ENCODE results near the gene FAM118B. TPM values are rescaled to one million over a fixed set of nuclear protein-coding genes. Genes with fewer than 3 reads are reported as not detected.

The FAM118B gene
- total and polyA plus RNA-seq, 8 donors = 2.5 to 9.0 (median 3.7) TPM

GRCh38 chr11:126262216-126262615, 50.6 kb downstream of the FAM118B start:
- peaks cover 17 to 54% (median 44%) of the 10 kb centered on the region in 3 donors for H3K36me3 ChIP-seq
- DNase-seq (no peak), ATAC-seq (no peak), FAIRE-seq (no peak)
- H3K4me3 ChIP-seq = no peak overlapping the region
- WGBS, 2 donors = 93 to 94% methylated on average over 6 of the region's 6 CpGs
- H3K27me3 ChIP-seq = no peaks in the 10 kb centered on the region
- peaks cover 0 to 5% (median 0%) of the 10 kb centered on the region in 3 donors for H3K4me1 ChIP-seq
- TF ChIP-seq, protein P1, sequence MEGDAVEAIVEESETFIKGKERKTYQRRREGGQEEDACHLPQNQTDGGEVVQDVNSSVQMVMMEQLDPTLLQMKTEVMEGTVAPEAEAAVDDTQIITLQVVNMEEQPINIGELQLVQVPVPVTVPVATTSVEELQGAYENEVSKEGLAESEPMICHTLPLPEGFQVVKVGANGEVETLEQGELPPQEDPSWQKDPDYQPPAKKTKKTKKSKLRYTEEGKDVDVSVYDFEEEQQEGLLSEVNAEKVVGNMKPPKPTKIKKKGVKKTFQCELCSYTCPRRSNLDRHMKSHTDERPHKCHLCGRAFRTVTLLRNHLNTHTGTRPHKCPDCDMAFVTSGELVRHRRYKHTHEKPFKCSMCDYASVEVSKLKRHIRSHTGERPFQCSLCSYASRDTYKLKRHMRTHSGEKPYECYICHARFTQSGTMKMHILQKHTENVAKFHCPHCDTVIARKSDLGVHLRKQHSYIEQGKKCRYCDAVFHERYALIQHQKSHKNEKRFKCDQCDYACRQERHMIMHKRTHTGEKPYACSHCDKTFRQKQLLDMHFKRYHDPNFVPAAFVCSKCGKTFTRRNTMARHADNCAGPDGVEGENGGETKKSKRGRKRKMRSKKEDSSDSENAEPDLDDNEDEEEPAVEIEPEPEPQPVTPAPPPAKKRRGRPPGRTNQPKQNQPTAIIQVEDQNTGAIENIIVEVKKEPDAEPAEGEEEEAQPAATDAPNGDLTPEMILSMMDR (IDR thresholded peaks at IDR 0.05) = no peak
- no peaks in the 10 kb centered on the region for H3K9me3 ChIP-seq
- no peak overlapping the region for H3K27ac ChIP-seq
- intact Hi-C loops (cut with DNase I) = no loop called here

DNA sequence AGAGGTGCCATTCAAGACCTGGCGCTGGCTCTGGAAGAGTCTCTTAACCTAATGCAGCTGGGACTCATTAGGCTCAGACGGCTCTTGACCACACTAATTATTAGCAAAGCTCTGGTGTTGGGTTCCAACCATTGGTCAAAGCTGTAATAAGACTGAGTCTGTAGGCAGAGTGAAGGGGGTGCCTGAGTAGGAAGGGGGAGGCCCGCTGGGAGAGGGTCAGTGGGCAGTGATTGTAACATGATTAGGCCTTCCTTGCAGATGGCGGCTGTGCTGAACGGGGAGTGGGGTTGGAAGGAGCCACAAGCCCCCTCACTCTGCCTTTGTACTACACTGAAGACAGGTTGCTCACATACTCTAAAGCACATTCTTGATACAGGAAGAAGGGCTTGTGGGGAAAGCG, 51.9 kb downstream of the FAM118B start:
- intact Hi-C loops (cut with DNase I) = no loop called here
- WGBS, 2 donors = 86% methylated on average over 6 of the region's 6 CpGs
- peaks cover 0 to 10% (median 6%) of the 10 kb centered on the region in 3 donors for H3K4me1 ChIP-seq
- no peaks in the 10 kb centered on the region for H3K9me3 ChIP-seq
- FAIRE-seq (no peak), DNase-seq (no peak), ATAC-seq (no peak)
- H3K27ac ChIP-seq = no peak overlapping the region
- peaks cover 17 to 54% (median 44%) of the 10 kb centered on the region in 3 donors for H3K36me3 ChIP-seq
- TF ChIP-seq, protein P1 (IDR thresholded peaks at IDR 0.05) = no peak
- H3K4me3 ChIP-seq = no peak overlapping the region
- no peaks in the 10 kb centered on the region for H3K27me3 ChIP-seq

DNA sequence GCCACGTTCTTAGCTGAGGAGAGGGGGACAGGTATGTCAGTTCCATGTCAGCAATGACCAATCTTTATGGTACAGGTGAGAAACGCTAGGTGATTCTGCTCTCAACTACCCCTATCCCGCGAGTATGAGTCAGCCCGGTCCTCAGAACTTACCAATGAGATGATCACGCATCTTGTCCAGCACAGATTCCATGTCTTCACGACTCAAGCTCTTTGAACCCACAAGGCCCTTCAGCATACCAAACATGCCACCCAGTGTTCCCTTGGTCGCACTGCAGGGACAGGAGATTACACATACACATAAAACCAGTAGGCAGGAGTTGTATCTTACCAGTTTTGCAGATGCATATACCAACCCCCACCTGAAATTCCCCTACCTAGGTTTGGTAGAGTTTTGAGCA, 54.2 kb downstream of the FAM118B start:
- Histone ChIP-seq H3K4me3 (no peak overlapping the region), H3K36me3 (peaks cover 17 to 54% (median 44%) of the 10 kb centered on the region in 3 donors), H3K4me1 (peaks cover 4 to 12% (median 10%) of the 10 kb centered on the region in 3 donors), H3K27ac (no peak overlapping the region), H3K27me3 (no peaks in the 10 kb centered on the region), H3K9me3 (no peaks in the 10 kb centered on the region)
- ATAC-seq (no peak), DNase-seq (no peak), FAIRE-seq (no peak)
- TF ChIP-seq, protein P1 (IDR thresholded peaks at IDR 0.05) = no peak
- intact Hi-C loops (cut with DNase I) = no loop called here
- 75 to 83% methylated on average over 8 of the region's 8 CpGs for WGBS, 2 donors

GRCh38 chr11:126267650-126268049, 56.1 kb downstream of the FAM118B start:
- TF ChIP-seq, protein P1 (IDR thresholded peaks at IDR 0.05) = no peak
- peak overlapping the region; percentile 52 to 84 (median 76) for H3K4me3 ChIP-seq
- H3K4me1 ChIP-seq = peaks cover 4 to 12% (median 10%) of the 10 kb centered on the region in 3 donors
- ATAC-seq (peak; percentile 49 to 59 (median 52)), FAIRE-seq (no peak), DNase-seq (peak; percentile 64 to 90 (median 84))
- no peaks in the 10 kb centered on the region for H3K27me3 ChIP-seq
- intact Hi-C loops (cut with DNase I) = no loop called here
- peak overlapping the region; percentile 83 to 90 (median 88) for H3K27ac ChIP-seq
- peaks cover 17 to 45% (median 41%) of the 10 kb centered on the region in 3 donors for H3K36me3 ChIP-seq
- H3K9me3 ChIP-seq = no peaks in the 10 kb centered on the region
- 19 to 29% methylated on average over 6 of the region's 6 CpGs for WGBS, 2 donors

DNA sequence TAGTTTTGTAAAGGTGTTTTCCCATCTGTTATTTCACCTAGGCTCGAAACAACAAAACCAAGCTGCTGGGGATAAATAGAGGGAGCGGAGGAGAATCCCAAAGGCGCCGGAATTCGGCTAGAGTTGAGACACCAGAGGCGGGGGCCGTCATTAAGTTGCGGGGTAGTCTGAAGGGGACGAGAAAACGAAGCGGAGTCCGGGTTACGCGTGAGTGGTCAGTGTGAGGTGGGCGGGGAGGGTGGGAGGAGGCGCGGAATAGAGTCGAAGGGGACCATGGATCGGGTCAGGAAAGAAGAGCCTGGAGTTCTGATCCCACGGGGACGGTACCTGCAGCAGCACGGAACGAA, 56.8 kb downstream of the FAM118B start:
- intact Hi-C loops (cut with DNase I) = no loop called here
- peak; percentile 8 to 18 (median 10) for ATAC-seq
- Histone ChIP-seq H3K36me3 (peaks cover 15 to 39% (median 36%) of the 10 kb centered on the region in 3 donors), H3K27me3 (no peaks in the 10 kb centered on the region), H3K4me1 (peaks cover 4 to 12% (median 10%) of the 10 kb centered on the region in 3 donors), H3K9me3 (no peaks in the 10 kb centered on the region), H3K27ac (peak overlapping the region; percentile 83 to 90 (median 88)), H3K4me3 (peak overlapping the region; percentile 52 to 84 (median 76))
- FAIRE-seq = no peak
- WGBS, 2 donors = 0 to 1% methylated on average over 23 of the region's 23 CpGs
- TF ChIP-seq, protein P1 (IDR thresholded peaks at IDR 0.05) = no peak
- peak in 2 of 6 donors; percentile 29 to 35 for DNase-seq
